Type B pancreatic cell (in vitro differentiated cells): Measurements from ENCODE around the gene PHTF2. TPM values are rescaled to one million over a fixed set of nuclear protein-coding genes. Genes with fewer than 3 reads are reported as not detected.

Experiments
- DNase-seq: peaks from one replicate; pipeline ENCODE4 v3.0.0; 2021; ENCODE audit warnings: mixed read lengths; ENCODE audit not compliant: unreplicated experiment; ENCODE audit errors: extremely low spot score
- H3K27ac Mint-ChIP-seq: 2 replicates; pipeline ENCODE4 v1.8.0; 2021; ENCODE audit warnings: mild to moderate bottlenecking, mixed read lengths
- H3K27me3 Mint-ChIP-seq: 2 replicates; pipeline ENCODE4 v1.8.0; 2021; ENCODE audit warnings: mixed read lengths
- H3K36me3 Mint-ChIP-seq: 2 replicates; pipeline ENCODE4 v1.8.0; 2021; ENCODE audit warnings: mixed read lengths
- H3K4me1 Mint-ChIP-seq: one replicate; pipeline ENCODE4 v1.8.0; 2021; ENCODE audit warnings: mixed read lengths; ENCODE audit not compliant: unreplicated experiment
- H3K4me3 Mint-ChIP-seq: 2 replicates; pipeline ENCODE4 v1.8.0; 2021; ENCODE audit warnings: mild to moderate bottlenecking, mixed read lengths
- H3K9me3 Mint-ChIP-seq: 2 replicates; pipeline ENCODE4 v1.8.0; 2021; ENCODE audit warnings: mixed read lengths
- total RNA-seq: library from RNA; stranded (reverse); gene quantifications from 2 replicates; pipeline ENCODE4 v1.2.1, GENCODE V29; 2021; ENCODE audit warnings: low replicate concordance
- TF ChIP-seq, protein P1 (sequence below): fragments of 200-600 bp; sonication (generic); conservative IDR thresholded peaks from 2 replicates; pipeline ENCODE4 v1.5.0; 2021; ENCODE audit warnings: antibody characterized with exemption, mild to moderate bottlenecking

Gene PHTF2
- total RNA-seq, 1 donor from 2014 or later, result 18.6 TPM

DNA sequence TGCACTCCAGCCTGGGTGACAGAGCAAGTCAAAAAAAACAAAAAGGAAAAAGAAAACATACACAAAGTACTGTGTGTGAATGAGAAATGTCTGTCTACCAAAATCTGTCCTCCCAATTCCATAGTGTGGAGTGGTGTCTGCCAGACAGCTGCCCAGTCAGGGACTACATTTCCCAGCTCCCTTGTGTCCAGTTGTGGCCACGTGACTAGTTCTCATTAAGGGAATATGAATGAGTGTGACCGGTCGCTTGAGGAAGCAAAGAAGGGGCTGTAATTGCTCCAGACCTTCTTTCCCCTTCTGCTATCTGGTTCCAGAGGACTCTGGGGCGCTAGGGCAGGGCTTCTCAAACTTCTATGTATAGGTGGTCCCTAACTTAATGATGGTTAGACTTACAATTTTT is 204.1 kb downstream of the PHTF2 start:
- no peaks in the 10 kb centered on the region for H3K4me1 Mint-ChIP-seq
- TF ChIP-seq, protein P1, sequence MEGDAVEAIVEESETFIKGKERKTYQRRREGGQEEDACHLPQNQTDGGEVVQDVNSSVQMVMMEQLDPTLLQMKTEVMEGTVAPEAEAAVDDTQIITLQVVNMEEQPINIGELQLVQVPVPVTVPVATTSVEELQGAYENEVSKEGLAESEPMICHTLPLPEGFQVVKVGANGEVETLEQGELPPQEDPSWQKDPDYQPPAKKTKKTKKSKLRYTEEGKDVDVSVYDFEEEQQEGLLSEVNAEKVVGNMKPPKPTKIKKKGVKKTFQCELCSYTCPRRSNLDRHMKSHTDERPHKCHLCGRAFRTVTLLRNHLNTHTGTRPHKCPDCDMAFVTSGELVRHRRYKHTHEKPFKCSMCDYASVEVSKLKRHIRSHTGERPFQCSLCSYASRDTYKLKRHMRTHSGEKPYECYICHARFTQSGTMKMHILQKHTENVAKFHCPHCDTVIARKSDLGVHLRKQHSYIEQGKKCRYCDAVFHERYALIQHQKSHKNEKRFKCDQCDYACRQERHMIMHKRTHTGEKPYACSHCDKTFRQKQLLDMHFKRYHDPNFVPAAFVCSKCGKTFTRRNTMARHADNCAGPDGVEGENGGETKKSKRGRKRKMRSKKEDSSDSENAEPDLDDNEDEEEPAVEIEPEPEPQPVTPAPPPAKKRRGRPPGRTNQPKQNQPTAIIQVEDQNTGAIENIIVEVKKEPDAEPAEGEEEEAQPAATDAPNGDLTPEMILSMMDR, result no peak
- no peaks in the 10 kb centered on the region for H3K27me3 Mint-ChIP-seq
- no peak overlapping the region for H3K27ac Mint-ChIP-seq
- H3K4me3 Mint-ChIP-seq, result no peak overlapping the region
- H3K9me3 Mint-ChIP-seq, result peaks cover 10% of the 10 kb centered on the region
- no peaks in the 10 kb centered on the region for H3K36me3 Mint-ChIP-seq
- no peak for DNase-seq

DNA sequence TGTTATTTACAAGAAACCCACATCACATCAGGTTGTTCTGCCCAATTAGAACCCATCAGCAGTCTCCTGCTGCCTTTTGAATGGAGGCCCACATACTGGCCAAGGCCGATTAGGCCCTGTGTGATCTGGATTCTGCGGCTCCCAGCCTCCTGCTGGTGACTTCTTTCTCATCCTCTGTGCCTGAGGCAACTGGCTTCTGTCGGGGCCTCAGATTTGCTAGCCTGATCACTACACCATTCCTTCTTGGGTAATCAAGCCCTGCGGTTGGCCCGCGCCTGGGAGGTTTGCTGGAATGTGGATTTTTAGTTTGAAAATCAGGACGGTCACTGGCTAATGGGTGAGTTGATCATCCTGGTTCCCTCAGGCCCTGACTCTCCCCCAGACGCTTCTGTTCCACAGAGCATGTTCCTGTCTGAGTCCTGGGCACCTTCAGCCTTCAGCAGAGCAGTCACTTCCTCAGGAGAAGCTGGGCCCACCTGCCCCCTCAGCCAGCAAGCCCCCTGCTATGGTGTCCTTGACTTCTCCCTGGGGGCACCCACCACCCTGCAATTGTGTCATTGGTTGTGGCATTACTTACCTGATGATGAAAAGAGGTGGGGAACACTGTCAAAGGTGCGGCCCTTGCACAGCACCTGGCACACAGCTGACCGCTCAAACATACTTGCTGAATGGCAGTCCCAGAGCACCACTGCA is 207.6 kb downstream of the PHTF2 start:
- Mint-ChIP-seq H3K9me3 (peaks cover 5% of the 10 kb centered on the region), H3K36me3 (no peaks in the 10 kb centered on the region), H3K27ac (no peak overlapping the region), H3K27me3 (no peaks in the 10 kb centered on the region), H3K4me3 (no peak overlapping the region), H3K4me1 (no peaks in the 10 kb centered on the region)
- DNase-seq, result no peak
- TF ChIP-seq, protein P1, result no peak

Other genes starting within 250 kb of the PHTF2 start
- 16.3 and 20.4 TPM in 2 replicates for gene RSBN1L, start 102.3 kb upstream of the PHTF2 start, total RNA-seq
- 16.1 and 17.0 TPM in 2 replicates for gene TMEM60, start 339 bp upstream of the PHTF2 start, total RNA-seq